GF-D8 (cell line): ENCODE data around the gene KIAA1549.
"Not testable (repeated sequence)": the region's sequence is repeated elsewhere in the genome, so short reads cannot be mapped to it uniquely, and the experiment has no call there.

ENCODE experiments used
- DNase-seq: peaks from one replicate; lab custom pipeline; 2025; lab: John Stamatoyannopoulos, UW

Gene KIAA1549

DNA sequence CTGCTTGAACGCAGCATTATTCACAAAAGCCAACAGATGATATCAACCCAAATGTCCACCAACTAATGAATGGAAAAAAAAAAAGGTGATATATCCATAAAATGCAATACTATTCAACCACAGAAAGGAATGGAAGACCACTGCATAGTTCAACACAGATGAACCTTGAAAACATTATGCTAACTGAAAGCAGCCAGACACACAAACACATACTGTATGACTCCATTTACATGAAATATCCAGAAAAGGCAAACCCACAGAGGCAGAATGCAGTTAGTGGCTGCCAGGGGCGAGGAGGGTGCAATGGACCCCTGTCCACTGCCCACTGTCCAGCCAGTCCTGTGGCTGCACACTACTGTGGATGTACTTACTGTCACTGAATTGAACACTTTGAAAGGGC, 36.6 kb downstream of the KIAA1549 start:
- no peak for DNase-seq

DNA sequence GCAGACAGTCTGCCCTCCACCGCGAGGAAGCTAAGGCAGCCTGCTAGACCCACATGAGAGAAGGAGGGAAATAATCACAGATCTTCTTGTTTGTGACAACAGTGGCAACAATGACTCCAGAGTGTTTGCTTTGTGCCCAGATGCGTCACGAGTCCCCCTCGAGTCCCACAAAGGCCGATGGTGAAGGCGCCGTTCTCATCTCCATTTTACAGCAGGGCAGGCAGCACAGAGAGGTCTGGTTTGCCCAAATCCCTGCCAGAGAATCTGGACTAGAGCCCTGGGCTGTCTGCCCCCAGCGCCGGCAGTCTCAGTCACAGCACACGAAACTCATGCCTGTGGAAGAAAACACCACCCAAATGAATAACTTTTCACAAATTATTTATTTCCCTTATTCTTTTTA, 38.1 kb downstream of the KIAA1549 start:
- no peak for DNase-seq

DNA sequence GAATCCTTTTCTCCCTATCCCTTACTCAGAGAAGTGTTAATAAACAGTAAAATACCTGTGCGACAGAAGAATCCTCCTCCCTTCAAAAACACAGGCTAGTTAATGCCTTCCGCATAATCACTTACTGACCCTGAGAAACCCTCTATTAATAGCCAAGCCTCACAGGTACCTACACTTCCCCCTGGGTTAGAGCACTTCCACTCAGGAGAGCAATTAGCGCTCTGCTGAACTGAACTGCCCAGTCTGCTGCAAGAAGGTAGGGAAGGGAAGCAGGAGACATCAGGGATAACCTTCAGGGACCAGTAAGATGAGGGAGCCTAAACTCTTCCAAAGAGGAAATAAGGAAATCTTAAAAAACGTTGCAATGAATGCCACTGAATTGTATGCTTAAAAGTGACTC, 39.6 kb downstream of the KIAA1549 start:
- no peak for DNase-seq

DNA sequence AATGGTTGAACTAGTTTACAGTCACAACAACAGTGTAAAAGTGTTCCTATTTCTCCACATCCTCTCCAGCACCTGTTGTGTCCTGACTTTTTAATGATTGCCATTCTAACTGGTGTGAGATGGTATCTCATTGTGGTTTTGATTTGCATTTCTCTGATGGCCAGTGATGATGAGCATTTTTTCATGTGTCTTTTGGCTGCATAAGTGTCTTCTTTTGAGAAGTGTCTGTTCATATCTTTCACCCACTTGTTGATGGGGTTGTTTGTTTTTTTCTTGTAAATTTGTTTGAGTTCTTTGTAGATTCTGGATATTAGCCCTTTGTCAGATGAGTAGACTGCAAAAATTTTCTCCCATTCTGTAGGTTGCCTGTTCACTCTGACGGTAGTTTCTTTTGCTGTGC, 40.6 kb downstream of the KIAA1549 start:
- DNase-seq, result not testable (repeated sequence)

DNA sequence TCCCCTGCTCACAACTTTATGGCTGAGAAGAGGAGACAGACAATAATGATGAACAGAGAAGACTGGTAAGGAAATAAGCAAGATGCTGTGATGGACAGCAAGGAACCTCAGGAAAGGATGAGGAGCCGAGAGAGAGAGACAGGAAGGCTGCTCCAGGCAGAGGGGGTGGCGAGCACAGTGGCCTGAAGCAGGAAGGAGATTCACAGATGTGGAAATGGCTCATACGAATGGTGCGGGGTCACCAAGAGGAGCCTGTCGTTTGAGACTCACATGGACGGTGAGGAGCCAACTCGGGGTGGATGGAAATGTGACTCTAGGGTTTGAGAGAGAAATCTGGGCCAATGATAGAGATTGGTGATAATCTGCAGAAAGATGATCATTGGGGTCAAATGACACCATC, 43.7 kb downstream of the KIAA1549 start:
- no peak for DNase-seq

DNA sequence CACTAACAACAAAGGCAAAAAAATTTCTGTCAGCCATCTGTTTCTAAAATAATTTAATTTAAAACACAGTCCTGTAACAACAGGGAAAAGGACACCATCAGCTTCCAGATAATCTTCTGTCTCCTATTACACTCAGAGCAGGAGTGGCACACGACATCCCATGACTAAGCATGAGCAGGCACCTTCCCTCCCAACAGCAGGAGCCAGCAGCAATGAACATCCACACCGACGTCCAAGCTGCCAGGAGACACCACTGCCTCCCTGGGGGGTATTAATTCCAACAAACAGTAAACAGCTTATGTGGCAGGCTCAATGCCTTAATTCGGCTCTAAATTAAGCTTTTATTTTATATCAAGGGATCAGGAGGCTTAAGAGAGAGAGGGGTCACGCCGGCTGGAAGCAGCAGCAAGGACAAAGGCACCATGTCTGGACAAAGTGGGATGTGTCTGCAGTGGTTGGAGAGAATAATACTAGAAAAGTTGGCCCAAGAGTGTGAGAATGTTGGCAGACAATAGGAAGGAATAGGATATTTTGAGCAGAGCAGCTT, 45.7 kb downstream of the KIAA1549 start:
- DNase-seq, result no peak

DNA sequence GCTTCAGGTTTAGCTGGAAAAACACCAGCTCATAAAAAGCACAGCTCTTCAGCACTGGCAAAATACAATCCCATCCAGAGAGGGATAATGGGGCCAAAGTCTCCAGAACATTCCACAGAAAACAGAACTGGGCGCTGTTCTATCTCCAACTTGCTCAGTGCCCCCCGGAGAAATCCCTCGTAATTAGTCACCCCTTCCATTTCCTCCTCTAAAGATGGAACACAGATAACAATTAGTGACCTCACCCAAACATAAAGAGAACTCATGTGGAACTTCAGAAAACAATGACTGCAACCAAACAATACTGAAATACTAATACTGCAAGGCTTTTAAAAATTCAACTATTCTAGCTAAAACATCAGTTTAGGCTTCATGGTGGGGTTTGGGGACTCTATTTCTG, 46.3 kb downstream of the KIAA1549 start:
- no peak for DNase-seq

DNA sequence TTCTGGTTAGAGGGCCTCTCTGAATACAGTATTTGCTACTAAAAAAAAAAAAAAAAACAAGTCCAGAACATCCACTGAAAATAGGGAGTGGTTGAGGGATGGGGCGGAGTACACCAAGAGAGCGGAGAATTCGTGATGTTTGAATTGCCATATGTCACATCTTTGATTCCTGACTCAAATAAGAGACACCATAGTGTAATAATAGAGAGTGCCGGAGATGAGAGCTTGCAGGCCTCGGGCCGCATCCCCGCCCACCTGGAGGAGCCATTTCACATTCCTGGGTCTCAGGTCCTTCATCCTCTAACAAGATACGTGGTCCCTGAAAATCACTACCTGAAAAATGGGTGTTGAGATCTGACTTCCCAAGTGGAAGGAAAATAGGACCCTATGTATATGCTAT, 46.8 kb downstream of the KIAA1549 start:
- DNase-seq, result no peak

DNA sequence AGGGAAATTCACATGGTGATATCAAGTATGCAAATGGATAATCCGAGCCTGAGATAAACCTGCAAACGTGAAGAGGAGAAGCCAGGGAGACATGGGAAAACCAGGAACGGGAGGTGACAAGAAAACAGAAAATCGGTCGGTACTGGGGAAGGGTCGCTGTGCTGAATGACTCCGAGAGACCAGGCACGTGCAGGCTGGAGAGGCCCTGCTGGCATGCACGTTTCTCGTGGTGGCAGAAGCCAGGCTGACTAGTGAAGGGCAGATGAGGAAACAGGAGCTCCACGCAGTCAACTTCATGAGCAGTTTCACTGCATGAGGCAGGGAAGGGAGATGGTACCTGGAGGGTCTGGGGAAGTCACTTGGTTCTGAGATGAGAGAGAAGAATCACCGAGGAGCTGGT, 48.3 kb downstream of the KIAA1549 start:
- DNase-seq, result no peak

DNA sequence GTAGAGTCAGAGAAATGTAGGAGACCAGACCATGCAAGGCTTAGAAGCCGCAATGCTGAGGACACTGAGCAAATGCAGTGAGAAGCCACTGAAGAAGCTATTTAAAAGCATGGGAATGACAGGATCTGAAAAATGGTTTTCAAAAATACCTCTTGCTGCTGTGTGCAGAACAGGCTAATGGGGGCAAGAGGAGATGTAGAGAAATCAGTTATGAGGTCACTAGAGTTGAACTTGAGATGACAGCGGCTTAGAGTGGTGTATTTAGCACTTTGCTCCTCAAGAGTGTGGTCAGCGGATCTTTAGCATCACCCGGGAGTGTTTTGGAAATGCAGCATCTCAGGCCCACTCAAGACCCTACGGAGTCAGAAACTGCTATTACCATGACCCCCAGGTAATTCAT, 48.8 kb downstream of the KIAA1549 start:
- DNase-seq, result no peak

DNA sequence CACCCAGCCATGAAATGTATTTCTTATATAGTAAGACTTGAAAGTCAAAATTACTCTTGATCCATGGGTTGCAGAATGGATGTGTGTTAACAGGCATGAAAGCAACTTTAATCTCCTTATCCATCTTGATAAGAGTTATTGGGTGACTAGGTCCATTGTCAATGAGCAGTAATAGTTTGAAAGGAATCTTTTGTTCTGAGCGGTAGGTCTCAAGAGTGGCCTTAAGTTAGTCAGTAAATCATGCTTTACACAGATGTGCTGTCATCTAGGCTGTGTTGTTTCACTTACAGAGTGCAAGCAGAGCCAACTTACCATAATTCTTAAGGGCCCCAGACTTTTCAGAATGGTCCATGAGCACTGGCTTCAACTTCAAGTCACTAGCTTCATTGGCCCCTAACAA, 51.2 kb downstream of the KIAA1549 start:
- no peak for DNase-seq

DNA sequence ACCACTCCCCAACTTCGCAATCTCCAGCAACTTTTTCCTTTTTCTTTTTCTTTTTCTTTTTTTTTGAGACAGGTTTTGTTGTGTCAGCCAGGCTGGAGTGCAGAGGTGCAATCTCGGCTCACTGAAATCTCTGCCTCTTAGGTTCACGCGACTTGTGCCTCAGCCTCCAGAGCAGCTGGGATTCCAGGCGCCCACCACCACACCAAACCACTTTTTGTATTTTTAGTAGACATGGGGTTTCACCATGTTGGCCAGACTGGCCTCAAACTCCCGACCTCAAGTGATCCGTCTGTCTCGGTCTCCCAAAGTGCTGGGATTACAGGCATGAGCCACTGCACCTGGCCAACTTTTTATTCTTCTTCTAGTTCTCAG, 55.0 kb downstream of the KIAA1549 start:
- DNase-seq, result no peak

DNA sequence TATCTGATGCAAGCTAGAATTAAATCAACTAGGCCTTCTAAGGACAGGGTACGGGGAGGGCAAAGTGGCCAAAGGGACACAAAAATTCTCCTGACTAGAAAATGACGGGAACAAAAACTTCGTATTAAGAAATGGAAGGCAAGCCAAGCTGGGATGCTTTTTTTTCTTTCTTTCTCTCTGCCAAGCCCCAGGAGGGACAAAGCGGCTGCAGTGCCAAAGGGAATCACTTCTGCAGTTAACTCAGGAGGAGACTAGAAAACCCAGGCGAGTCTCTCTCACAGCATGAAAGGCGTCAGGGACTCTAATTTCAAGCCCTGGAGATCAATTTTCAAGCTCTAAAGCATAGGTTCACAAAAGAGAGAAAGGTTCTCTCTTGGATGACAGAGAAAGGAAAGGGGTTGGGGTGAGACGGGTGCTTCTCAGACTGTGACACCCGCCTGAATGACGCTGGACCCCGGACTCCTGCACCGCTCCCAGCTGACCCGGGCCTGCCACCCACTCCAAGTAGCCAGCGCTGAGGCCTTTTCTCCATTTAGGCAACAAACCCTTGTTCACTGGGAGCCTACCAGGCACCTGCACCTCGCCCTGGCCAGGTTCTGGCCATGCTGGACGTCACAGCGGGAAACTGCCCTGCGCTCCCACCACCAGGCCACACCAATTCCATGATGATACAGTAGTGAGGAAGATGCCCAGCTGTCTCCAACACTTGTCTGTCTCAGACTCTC, 56.5 kb downstream of the KIAA1549 start:
- no peak for DNase-seq

DNA sequence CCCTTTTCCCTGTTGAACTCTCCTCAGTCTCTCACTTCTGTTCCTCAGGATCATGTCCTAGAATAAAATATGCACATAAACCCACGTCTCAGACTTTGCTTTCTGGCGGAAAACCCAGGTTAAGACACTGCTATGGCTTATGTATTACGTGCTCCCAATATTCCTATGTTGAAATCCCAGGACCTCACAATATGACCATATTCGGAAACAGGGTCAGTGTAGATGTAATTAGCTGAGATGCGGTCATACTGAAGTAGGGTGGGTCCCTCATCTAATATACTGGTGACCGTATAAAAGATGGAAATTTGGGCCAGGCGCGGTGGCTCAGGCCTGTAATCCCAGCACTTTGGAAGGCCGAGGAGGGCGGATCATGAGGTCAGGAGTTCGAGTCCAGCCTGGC, 59.9 kb downstream of the KIAA1549 start:
- no peak for DNase-seq

DNA sequence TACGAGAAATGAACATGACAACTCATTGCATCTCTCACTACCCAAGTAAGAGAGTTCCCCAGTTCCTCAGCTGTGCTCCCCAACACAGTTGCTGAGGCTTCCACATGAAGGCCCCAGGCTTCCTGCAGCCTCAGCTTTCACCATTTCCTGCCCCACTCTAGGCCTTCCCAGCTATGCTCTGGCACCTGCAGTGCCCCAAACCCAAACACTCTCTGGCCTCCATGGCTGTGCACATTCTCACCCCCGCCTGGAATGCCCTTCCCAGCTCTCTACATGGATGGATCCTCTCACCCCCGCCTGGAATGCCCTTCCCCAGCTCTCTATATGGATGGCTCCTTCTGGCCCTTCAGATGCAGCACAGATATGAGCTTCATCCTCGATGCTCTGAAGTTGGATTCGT, 61.3 kb downstream of the KIAA1549 start:
- no peak for DNase-seq

DNA sequence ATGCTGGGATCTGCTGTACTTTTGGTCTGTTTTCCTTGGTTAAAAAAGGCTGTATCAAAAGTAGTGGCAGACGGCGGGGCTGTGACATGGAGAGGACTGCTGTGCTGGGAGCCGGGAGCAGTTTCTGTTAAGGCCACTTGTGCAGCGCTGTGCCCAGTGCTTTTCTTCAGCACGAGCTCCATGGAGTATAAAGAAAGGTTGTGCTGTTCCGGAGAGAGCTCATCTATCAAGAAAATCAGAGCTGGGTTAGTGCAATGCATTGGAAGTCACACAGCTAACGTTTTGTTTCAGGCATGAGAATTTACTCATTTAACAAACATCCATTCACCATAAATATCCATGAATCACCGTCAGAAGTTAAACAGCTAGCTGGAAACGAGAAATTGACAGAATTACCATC, 62.0 kb downstream of the KIAA1549 start:
- no peak for DNase-seq

DNA sequence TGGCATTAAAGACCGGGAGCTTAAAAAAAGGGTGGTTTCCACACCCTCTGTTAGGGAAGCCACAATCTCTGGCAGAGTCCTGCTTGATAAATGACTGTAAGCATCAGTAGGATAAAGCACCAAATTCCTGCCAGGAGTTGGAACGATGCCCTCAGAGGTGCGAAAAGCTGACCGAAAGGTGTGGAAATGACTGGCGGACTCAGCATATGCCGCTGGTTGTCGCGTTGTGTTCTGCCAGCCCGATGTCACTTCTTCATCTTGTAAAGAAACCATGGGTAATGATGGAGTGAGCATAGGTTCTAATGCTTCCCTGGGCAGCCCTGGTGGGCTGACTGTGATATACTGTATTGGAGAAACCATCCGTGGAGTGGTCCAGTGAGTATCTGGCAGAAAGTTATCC, 62.4 kb downstream of the KIAA1549 start:
- DNase-seq, result no peak

DNA sequence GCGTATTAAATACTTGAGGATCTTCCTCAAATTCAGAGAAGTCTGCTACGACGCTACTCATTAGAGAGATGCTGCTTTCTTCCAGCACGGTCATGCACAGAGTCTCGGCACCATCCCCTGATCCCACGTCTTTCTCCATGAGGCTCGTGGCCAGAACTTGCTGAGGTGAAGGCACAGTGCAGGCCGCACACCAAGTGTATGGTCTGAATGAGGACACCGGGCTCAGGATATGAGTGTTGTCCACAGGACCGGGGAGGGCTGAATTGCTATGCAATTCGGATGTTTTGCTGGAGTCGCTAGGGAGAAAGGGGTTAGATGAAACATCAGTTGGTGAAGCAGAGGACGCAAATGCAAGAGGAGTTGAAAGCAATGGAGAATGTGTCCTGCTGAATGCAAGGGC, 63.0 kb downstream of the KIAA1549 start:
- DNase-seq, result no peak

DNA sequence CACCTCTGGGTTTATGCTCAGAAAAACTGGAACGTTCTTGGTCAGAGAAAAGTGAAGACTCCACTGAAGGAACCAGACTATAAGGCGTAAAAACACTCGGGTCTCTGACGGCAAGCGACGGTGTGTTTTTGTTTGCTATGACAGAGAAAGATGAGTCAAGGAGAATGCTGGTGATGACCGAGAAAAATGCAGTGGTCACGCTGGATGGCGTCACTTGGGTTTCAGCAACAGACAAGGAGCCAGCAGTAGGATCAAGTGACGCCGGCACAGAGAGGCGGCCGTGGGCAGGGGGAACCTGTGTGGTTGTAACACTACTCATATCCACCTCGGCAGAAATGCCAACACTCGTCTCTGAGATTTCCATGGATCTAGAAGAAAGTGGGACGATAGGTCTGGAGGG, 63.4 kb downstream of the KIAA1549 start:
- no peak for DNase-seq

DNA sequence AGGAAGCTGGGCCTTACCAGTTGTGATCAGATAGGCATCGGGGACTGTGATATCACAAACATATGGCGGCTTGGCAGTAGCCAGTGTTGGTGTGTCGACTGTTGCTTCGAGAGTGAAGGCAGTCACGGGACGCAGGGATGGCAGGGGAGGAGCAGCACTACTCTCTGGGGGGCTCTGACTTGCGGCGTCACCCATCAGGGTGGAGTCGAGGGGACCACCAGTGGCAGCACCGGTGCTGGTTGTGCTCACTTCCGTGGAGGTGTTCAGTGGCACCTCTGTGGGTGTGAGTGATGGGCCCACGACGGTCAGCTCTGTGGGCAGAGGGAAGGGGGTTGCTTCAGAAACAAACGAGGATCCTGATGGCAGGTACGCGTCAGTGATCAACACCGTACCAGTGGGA, 64.5 kb downstream of the KIAA1549 start:
- no peak for DNase-seq

DNA sequence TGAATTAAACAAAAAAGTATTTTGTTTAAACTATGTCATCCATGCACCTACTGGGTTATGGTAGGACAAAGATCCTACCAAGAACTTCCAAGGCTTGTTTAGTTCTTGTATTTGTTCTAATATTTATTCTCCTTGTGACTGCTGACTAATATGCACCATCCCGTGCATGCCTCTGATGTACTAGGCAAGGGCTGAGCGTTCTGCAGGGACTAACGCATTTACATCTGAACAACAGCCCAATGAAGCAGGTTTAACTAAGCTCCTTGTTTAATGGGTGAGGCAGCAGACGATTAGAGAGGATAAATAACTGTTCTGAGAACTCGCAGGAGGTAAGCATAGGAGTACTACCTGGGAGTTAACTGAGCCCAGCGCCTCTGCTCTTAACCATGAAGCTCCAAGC, 64.9 kb downstream of the KIAA1549 start:
- no peak for DNase-seq

DNA sequence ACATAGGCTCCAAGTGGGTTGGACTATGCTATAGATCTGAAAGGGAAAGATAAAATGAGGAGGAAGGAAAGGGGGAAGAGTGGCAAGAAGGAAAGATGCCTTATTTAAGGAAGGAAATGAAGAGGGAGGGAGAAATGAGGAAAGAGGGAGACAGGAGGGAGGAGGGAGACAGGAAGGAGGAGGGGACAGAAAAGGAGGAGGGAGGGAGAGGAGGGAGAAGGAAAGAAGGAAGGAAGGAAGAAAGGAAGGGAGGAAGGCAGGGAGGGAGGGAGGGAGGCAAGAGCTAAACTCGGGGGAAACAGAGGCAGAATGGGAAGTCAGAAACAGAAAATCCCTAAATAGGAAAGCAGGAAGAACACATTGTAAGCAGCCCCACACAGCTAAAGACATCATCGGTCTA, 67.4 kb downstream of the KIAA1549 start:
- no peak for DNase-seq

DNA sequence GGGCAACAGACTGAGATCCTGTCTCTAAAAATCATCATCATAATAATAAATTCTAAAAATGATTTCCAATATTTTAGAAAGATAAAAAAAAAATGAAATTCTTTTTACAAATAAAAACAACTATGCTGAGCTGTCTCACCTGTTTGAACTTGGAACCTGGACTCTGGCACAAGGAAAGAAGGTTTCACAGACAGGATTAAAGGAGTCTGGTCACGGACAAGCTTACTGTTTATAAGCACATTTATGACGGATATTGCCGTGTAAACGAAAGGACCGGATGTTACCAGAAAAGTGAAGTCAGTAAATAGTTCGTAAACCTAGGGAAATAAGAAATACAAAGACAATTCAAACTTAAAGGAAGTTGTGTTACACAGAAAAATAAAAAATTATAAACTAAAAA, 70.2 kb downstream of the KIAA1549 start:
- no peak for DNase-seq

DNA sequence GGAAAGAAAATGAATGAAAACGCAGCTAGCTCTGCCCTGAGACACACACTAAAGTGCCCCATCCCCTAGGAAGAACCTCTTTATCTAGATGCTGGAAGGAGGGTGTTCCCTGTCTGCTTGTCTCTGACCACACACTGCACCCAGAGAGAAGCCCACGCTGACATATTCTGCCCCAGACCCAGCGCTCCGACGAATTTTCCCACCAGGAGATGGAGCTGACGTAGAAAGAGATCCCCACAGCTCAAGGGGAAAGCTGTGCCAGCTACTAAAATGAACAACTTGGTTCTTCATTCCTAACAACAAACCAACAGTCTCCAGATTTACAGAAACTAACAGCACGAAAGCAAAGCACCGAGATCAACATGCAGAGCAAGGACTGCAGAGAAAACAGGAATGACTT, 73.3 kb downstream of the KIAA1549 start:
- DNase-seq, result no peak
